M059J (cell line): ENCODE results near the gene ESPNL. TPM values are rescaled to one million over a fixed set of nuclear protein-coding genes. Genes with fewer than 3 reads are reported as not detected.

Experiments used
- DNase-seq: peaks from one replicate; pipeline ENCODE4 v3.0.0-alpha.2; 2012; ENCODE audit warnings: low read depth
- total RNA-seq: library from RNA; depleted of rRNA; stranded (reverse); fragments of >200 nt; shearing (Covaris generic); gene quantifications from 2 replicates; pipeline ENCODE4 v1.2.3, GENCODE V29; 2014

Gene ESPNL
- total RNA-seq, 1 experiment from 2014 or later, result not detected

- DNase-seq, result no peak
Measured at GRCh38 chr2:238129166-238130010, 29.2 kb downstream of the ESPNL start.

DNA sequence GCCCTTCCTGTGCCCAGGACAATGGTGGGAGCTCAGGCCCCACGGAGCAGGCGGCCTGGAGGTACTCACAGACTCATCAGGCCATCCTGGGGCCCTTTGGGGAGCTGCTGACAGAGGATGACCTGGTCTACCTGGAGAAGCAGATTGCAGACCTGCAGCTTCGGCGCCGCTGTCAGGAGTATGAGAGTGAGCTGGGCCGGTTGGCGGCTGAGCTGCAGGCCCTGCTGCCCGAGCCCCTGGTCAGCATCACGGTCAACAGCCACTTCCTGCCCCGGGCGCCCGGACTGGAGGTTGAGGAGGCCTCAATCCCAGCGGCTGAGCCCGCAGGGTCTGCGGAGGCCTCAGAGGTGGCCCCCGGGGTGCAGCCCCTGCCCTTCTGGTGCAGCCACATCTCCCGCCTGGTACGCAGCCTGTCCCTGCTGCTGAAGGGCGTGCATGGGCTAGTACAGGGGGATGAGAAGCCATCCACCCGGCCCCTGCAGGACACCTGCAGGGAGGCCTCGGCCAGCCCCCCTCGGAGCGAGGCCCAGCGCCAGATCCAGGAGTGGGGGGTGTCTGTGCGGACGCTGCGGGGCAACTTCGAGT, 30.1 kb downstream of the ESPNL start:
- no peak for DNase-seq

DNA sequence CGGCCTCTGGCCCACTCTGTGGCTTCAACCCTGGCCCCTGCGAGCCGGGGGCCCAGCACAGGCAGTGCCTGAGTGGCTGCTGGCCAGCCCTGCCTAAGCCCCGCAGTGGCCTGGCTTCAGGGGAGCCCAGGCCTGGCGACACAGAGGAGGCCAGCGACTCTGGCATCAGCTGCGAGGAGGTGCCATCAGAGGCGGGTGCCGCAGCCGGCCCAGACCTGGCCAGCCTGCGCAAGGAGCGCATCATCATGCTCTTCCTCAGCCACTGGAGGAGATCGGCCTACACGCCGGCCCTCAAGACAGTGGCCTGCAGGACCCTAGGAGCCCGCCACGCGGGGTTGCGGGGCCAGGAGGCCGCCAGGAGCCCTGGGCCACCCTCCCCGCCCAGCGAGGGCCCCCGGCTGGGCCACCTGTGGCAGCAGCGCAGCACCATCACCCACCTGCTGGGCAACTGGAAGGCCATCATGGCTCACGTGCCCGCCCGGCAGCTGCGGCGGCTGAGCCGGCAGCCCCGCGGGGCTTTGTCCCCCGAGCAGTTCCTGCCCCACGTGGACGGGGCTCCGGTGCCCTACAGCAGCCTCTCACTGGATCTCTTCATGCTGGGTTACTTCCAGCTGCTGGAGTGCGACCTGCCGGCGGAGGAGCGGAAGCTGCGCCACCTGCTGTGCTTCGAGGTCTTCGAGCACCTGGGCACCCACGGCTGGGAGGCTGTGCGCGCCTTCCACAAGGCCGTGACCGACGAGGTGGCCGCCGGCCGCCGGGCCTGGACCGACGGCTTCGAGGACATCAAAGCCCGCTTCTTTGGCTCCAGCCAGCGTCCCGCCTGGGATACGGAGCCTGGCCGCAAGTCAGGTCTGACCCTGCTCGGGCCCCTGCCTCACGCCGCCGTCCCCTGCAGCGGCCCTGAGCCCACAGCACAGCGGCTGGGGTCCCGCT, 30.8 kb downstream of the ESPNL start:
- DNase-seq, result no peak

- DNase-seq, result no peak
Measured at GRCh38 chr2:238131761-238132462, 31.8 kb downstream of the ESPNL start.

GRCh38 chr2:238132463-238133450, 32.6 kb downstream of the ESPNL start:
- DNase-seq, result no peak

DNA sequence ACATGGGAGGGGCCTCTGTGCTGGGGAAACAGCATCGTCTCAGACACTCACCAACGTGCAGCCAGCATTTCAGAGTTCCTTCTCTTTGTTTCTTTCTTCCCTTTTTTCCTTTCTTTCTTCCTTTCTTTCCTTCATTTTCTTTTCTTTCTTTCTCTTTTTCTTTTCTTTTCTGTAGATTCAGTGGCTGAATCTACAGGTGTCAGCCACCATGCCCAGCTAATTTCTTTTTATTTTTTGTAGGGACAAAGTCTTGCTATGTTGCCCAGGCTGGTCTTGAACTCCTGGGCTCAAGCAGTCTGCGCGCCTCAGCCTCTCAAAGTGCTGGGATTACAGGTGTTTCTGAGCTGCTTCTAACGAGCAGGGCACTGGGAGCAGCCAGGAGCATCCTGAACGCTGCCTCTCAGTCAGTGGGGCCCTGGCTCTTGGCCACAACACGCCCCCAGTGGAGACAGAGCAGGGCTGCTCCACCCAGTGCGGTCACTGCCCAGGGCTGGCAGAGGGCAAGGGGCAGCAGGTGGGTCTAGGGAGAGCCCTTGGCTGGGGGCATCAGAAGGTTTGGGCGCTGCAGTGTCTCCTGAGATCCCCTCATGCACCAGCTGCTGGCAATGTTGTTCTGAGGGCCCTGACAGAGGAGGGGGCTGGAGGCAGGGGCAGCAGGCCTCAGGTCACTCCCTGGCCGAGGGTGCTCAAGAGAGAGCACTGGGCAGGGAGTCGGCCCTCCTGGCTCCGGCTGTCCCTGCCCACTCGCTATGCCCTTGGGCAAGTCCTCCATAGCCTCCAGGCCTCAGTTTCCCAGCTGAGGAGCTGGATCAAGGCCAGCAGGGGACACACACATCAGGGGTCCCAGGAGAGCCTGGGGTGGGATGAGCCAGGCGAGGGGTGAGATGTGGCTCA, 33.6 kb downstream of the ESPNL start:
- no peak for DNase-seq

DNA sequence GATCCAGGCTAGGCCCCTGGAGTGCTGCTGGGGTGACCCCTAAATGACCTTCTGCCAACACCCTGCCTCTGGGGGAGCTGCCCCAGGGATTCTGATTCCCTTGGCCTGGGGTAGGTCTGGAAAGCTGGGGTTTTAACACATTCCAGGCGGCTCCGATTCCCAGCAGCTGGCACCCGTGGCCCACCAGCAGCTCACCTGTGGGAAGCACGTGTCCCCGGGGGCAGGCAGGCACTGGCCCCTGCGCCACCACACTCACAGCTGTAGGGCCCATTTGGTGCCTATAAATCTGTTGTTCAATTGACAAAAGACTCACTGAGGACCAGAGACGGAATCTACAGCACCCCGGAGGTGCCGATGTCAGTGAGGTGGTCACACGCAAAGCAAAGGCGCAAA, 34.2 kb downstream of the ESPNL start:
- DNase-seq, result no peak

DNA sequence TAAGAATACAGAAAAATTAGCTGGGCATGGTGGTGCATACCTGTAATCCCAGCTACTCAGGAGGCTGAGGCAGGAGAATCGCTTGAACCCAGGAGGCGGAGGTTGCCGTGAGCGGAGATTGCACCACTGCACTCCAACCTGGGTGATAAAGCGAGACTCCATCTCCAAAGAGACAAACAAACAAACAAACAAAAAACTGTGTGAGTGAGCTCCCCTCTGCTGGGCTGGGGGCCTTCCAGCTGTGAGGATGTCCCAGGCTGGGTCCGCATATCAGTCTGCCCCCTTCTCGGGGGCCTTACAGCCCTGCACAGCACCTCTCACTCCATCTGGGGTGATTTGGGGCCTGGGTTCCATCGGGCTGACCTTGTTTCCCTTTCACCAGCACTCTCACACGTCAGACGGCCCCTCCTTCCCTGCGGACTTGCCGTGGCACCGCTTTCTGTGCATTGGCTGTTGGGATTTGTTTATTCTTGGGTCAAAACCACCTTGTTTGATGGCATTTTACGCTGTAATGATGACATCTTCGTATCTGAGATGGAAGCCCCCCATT, 35.5 kb downstream of the ESPNL start:
- DNase-seq, result no peak

- peak; percentile 34 for DNase-seq
Measured at GRCh38 chr2:238136820-238137537, 36.8 kb downstream of the ESPNL start.

DNA sequence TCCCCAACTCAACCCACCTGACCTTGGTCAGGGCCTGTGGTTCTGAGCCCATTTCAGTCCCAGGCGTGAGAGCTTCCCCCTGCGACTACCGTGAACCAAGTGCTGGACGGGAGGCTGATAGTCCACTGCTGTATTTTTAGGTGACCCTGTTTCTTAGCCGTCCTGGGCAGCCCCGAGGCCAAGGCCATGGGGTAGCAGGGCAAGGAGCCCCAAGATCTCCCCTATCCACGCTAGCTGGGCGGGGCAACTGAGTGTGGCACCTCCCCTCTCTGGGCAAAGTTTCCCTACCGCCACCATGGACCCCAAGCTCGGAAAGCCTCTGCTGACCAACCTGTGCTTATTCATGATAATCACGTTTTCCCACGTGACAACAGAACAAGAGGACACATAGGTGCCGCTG, 37.7 kb downstream of the ESPNL start:
- no peak for DNase-seq

GRCh38 chr2:238138331-238139195, 38.4 kb downstream of the ESPNL start, which contains the start of gene KLHL30:
KLHL30 (plus strand) TSS chr2:238138668; CDS start chr2:238140755, 2,087 bp downstream.
- no peak for DNase-seq

DNA sequence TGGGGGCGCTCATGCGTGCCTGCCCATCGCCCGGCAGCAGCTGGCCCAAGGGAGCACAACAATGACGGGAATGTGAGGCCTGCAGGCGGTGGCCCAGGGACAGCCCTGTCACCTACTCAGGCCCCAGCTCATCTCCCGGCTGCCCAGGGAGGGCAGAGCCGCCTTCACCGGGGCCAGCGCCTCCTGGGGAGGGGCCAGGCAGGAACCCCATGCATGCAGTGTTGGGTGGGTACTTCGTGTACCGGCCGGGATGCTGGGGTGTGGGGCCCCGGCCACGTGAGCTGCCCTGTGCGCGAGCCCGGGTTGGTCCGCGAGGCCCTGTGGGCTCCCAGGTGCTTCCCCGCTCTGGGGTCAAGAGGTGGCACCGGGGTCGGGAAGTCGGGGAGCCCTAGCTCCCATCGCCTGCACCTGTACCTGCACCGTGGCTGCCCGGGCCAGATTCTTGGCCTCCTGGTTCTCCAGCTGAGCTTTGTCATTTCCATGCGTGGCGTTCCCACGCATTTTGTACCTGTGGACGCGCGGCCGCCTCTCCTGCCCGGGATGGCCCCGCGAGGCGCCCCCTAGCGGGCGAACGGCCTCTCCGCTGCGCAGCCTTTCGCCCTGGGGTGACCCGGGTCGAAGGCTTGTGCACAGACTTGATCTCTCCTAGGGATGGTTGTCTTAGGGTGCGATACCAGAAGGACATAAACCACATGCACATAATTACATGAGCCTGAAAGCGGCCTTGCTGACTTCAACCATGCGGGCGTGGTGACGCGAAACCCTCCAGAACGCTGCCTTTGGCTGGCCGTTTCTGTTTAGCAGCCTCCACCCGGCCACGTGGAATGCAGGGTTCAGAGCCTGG, 39.3 kb downstream of the ESPNL start:
- no peak for DNase-seq

GRCh38 chr2:238140040-238140439, 39.9 kb downstream of the ESPNL start:
- DNase-seq, result no peak

GRCh38 chr2:238140721-238141540, 40.8 kb downstream of the ESPNL start:
- no peak for DNase-seq

DNA sequence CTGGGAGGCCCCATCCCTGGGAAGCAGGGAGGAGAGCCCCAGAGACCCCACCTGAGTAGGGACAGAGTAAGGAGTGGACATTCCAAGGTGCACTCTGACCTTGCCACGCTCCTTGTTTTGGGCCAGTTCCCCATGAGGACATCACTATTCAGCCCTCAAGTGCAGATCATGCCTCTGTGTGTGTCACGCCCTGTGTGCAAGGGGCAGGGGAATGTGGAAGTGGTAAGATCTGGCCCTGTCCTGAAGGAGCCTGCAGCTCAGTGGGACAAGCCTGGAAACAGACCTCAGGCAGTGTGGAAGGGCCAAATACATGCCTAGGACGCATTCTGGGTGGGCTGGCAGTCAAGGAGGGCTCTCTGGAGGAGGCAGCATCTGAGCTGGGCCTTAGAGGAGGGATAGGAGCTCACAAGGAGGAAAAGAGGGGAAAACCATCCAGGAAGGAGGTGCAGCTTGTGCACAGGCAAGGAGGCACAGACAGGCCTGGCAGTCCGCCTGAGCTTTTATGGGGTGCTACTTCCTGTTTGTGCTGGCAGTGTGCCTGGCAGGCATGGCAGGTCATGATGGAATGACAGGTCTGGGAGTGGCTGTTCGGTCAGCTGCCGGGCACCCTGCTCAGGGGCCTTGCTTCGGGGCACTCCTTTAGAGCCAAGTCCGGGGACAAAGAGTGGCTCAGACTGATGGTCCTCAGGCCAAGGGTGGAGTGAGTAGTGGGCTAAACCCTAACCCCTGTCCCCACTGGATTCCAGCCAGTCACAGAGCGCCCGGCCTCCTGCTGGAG, 41.6 kb downstream of the ESPNL start:
- DNase-seq, result peak; percentile 89
